ENCODE measurements around the gene DLGAP1. TPM values are rescaled to one million over a fixed set of nuclear protein-coding genes. Genes with fewer than 3 reads are reported as not detected.

The DLGAP1 gene
- total and polyA plus RNA-seq, 2 experiments from 2014 or later: 3.1 to 6.5 TPM

DNA sequence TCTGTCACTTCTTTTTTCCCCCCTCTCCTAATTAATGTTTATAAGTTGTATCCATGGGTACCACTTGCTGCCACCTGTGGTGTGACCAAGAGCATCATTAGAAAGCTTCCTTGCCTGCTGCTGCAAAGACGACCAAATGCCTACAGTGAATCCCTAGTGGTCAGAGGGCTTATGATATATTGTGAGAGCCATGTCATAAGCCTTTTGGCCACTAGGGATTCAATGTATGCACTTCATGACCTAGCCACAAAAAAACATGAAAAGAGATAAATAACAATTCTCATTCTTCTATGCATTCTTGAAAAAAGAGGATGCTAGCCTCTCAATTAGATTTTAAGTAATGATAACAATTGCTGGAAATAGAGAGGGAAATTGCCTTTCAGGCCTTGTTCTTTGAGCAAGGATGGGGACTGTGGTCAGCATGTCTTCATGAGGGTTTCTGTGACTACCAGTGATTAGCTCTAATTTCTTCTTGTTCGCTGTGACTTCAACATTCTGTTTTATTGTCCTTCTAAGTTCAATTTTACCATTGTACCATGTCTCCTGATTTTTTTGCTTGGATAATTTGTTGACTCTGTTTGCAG is 569.8 kb downstream of the DLGAP1 start:
- Histone ChIP-seq H3K4me1 (ENCODE audit: insufficient read depth) (no peaks in the 10 kb centered on the region), H2AFZ (no peak overlapping the region), H3K79me2 (no peaks in the 10 kb centered on the region), H3K36me3 (replicated peaks; ENCODE audit: insufficient read depth, low read depth) (no peaks in the 10 kb centered on the region), H3K27me3 (no peaks in the 10 kb centered on the region), H4K20me1 (ENCODE audit: insufficient read depth, poor library complexity, severe bottlenecking) (no peaks in the 10 kb centered on the region), H3K9me3 (ENCODE audit: low read depth) (no peaks in the 10 kb centered on the region), H3K9me2 (replicated peaks; ENCODE audit: insufficient read depth) (no peaks in the 10 kb centered on the region), H3K27ac (no peak overlapping the region), H3K4me2 (no peak overlapping the region), H3K4me3 (no peak overlapping the region)
- DNase-seq (ENCODE audit: low spot score): no peak
- 83% methylated on average over 2 of the region's 2 CpGs for WGBS (ENCODE audit: low lambda C conversion rate, missing lambda C conversion rate)
- TF ChIP-seq EZH2 (IDR thresholded peaks at IDR 0.05; ENCODE audit: borderline replicate concordance) (no peak), EZH2phosphoT487 (IDR thresholded peaks at IDR 0.05; ENCODE audit: low read depth, severe bottlenecking, unreplicated experiment) (no peak)
- TF ChIP-seq, protein P1, sequence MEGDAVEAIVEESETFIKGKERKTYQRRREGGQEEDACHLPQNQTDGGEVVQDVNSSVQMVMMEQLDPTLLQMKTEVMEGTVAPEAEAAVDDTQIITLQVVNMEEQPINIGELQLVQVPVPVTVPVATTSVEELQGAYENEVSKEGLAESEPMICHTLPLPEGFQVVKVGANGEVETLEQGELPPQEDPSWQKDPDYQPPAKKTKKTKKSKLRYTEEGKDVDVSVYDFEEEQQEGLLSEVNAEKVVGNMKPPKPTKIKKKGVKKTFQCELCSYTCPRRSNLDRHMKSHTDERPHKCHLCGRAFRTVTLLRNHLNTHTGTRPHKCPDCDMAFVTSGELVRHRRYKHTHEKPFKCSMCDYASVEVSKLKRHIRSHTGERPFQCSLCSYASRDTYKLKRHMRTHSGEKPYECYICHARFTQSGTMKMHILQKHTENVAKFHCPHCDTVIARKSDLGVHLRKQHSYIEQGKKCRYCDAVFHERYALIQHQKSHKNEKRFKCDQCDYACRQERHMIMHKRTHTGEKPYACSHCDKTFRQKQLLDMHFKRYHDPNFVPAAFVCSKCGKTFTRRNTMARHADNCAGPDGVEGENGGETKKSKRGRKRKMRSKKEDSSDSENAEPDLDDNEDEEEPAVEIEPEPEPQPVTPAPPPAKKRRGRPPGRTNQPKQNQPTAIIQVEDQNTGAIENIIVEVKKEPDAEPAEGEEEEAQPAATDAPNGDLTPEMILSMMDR (IDR thresholded peaks at IDR 0.05; ENCODE audit: poor library complexity): no peak

DNA sequence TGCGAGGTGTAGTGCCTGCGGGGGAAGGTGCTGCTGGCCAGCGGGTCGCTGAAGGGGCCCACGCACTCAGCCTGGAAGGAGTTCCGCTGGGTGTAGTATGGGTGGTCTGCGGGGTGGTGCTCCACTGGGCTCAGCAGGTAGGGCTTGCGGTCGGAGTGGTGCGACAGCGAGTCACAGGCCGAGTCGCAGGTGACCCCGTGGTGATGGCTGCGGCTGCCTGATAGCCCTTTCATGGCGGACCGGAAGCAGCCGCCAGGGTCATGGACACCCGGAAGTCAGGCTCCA is 575.3 kb downstream of the DLGAP1 start:
- WGBS (ENCODE audit: low lambda C conversion rate, missing lambda C conversion rate): 97% methylated on average over 19 of the region's 19 CpGs
- DNase-seq (ENCODE audit: low spot score): no peak

DNA sequence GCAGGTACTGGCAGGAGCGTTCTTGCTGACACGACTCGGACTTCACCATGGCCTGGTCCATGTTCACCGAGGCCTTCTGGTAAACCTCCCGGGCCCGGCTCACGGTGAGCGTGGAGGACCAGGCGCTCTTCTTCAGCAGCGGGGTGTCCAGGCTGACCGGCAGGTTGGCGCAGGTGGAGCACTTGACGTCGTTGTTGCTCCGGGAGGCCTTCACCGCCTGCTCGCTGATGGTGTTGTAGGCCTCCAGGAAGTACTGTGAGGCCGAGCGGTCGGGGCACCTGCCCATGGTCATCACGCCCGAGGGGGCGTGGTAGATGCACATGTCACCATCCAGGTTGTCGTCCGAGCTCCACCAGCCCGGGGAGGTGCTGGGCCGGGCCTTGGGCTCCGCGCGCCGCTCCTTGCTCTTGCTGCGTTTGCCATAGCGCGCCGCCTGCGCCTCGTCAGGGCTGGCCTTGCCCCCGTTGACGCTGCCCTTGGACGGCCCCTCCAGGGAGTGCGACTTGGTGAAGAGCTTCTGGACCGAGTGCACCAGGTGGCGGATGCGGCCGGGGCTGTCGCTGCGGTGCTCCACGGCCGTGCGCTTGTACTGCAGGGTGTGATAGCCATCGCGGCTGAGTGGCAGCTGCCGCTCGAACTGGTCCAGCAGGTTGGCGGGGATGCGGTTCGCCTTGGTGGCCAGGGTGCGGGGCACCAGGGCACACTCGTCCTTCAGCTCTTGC is 575.8 kb downstream of the DLGAP1 start:
- H3K4me3 ChIP-seq: no peak overlapping the region
- no peak overlapping the region for H2AFZ ChIP-seq
- no peak for DNase-seq (ENCODE audit: low spot score)
- no peaks in the 10 kb centered on the region for H4K20me1 ChIP-seq (ENCODE audit: insufficient read depth, poor library complexity, severe bottlenecking)
- no peaks in the 10 kb centered on the region for H3K9me2 ChIP-seq (replicated peaks; ENCODE audit: insufficient read depth)
- no peak overlapping the region for H3K27ac ChIP-seq
- no peaks in the 10 kb centered on the region for H3K79me2 ChIP-seq
- H3K4me1 ChIP-seq (ENCODE audit: insufficient read depth): no peaks in the 10 kb centered on the region
- H3K27me3 ChIP-seq: no peaks in the 10 kb centered on the region
- no peaks in the 10 kb centered on the region for H3K36me3 ChIP-seq (replicated peaks; ENCODE audit: insufficient read depth, low read depth)
- no peak for TF ChIP-seq EZH2 (IDR thresholded peaks at IDR 0.05; ENCODE audit: borderline replicate concordance)
- TF ChIP-seq EZH2phosphoT487 (IDR thresholded peaks at IDR 0.05; ENCODE audit: low read depth, severe bottlenecking, unreplicated experiment): no peak
- TF ChIP-seq, protein P1 (IDR thresholded peaks at IDR 0.05; ENCODE audit: poor library complexity): no peak
- 99% methylated on average over 56 of the region's 59 CpGs for WGBS (ENCODE audit: low lambda C conversion rate, missing lambda C conversion rate)
- no peaks in the 10 kb centered on the region for H3K9me3 ChIP-seq (ENCODE audit: low read depth)
- no peak overlapping the region for H3K4me2 ChIP-seq

More for the DNA sequence above, 575.3 kb downstream of the DLGAP1 start:
- Histone ChIP-seq H3K9me2 (replicated peaks; ENCODE audit: insufficient read depth) (no peaks in the 10 kb centered on the region), H3K27ac (no peak overlapping the region), H3K36me3 (replicated peaks; ENCODE audit: insufficient read depth, low read depth) (no peaks in the 10 kb centered on the region), H3K4me3 (no peak overlapping the region), H4K20me1 (ENCODE audit: insufficient read depth, poor library complexity, severe bottlenecking) (no peaks in the 10 kb centered on the region), H3K4me2 (no peak overlapping the region), H3K27me3 (no peaks in the 10 kb centered on the region), H3K9me3 (ENCODE audit: low read depth) (no peaks in the 10 kb centered on the region), H2AFZ (no peak overlapping the region), H3K4me1 (ENCODE audit: insufficient read depth) (no peaks in the 10 kb centered on the region), H3K79me2 (no peaks in the 10 kb centered on the region)
- no peak for TF ChIP-seq EZH2 (IDR thresholded peaks at IDR 0.05; ENCODE audit: borderline replicate concordance)
- no peak for TF ChIP-seq EZH2phosphoT487 (IDR thresholded peaks at IDR 0.05; ENCODE audit: low read depth, severe bottlenecking, unreplicated experiment)
- TF ChIP-seq, protein P1 (IDR thresholded peaks at IDR 0.05; ENCODE audit: poor library complexity): no peak
